ENCODE measurements around the gene DAP3.

DNA sequence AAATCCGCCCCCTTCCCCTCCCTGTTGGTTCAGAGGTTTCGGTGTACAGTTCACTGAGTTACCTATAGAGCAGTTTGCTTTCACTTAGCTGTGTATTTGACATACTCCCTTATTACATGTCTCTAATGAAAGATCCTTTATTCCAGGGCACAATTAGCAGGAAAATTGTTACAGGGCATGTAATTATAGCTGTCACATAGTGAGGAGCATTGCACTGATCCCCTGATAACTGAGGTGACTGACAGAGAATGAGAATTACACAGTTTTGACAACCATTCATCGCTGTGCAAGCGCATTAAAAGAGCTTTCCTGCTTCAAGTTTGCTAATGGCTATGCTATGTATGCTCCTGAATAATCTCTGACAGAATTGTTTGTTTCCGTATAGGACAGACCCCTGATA lies 26.9 kb downstream of the DAP3 start:
- TF ChIP-seq, protein P1, sequence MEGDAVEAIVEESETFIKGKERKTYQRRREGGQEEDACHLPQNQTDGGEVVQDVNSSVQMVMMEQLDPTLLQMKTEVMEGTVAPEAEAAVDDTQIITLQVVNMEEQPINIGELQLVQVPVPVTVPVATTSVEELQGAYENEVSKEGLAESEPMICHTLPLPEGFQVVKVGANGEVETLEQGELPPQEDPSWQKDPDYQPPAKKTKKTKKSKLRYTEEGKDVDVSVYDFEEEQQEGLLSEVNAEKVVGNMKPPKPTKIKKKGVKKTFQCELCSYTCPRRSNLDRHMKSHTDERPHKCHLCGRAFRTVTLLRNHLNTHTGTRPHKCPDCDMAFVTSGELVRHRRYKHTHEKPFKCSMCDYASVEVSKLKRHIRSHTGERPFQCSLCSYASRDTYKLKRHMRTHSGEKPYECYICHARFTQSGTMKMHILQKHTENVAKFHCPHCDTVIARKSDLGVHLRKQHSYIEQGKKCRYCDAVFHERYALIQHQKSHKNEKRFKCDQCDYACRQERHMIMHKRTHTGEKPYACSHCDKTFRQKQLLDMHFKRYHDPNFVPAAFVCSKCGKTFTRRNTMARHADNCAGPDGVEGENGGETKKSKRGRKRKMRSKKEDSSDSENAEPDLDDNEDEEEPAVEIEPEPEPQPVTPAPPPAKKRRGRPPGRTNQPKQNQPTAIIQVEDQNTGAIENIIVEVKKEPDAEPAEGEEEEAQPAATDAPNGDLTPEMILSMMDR (IDR thresholded peaks at IDR 0.05), result no peak
- TF ChIP-seq POLR2AphosphoS5 (IDR thresholded peaks at IDR 0.05), result no peak
- no peak for TF ChIP-seq POLR2A (IDR thresholded peaks at IDR 0.05)
- no peak for TF ChIP-seq EP300 (IDR thresholded peaks at IDR 0.05)
